Measurements from ENCODE around the gene ZNF683.
A peak's percentile ranks its signal among the peaks of the same experiment; 100 is the strongest.
"Not testable (repeated sequence)": the region's sequence is repeated elsewhere in the genome, so short reads cannot be mapped to it uniquely, and the experiment has no call there.

The ZNF683 gene

DNA sequence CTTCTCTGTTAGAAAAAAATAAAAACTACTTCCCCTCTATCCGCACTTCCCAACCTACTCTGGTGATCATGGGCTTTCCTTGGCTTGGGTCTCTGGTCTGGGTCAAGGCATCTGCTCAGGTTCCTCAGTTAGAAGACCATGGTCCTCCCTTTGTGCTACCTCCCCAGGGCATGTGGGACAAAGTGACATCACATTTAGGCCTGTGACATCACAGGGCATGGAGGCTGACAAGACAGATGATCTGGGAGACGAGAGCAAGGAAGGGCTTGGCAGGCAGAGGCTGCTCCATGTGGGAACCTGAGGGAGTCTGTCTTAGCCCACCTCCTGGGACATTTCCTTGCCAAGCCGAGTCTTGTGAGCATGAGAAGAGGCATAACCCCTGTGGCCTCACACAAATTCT, at the start of gene ZNF683:
TSS of gene ZNF683 (minus strand) at position 140 of the 400 bp plus-strand sequence. CDS start 4,179 bp downstream, outside the sequence.
- H3K36me3 ChIP-seq (replicated peaks); H3K27me3 ChIP-seq (replicated peaks); H3K27ac ChIP-seq; H3K4me3 ChIP-seq (ENCODE audit: low read depth, low read length); in situ Hi-C loops (cut with HindIII; ENCODE audit: low pct_ligation_motif_present, low sequenced_read_pairs); DNase-seq: not testable (repeated sequence)

DNA sequence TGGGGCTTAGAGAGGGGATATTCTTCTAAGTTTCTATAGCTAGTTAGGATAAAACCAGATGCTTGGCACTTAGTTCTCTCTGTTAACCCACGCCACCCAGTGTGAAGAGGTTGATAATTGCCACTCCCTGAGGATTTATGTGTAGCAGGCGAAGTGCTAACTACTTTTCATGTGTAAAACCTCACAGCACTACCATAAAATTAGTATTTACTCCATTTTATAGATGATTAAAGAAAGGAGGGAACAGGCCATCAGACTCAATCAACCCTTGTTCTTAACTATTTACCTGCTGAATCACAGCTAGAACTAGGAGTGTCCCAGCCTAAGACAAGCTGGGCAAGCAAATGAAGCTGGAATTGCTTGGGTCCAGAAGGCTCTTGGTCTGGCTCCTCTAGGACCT, 46.9 kb upstream of the ZNF683 start:
- TF ChIP-seq, protein P1, sequence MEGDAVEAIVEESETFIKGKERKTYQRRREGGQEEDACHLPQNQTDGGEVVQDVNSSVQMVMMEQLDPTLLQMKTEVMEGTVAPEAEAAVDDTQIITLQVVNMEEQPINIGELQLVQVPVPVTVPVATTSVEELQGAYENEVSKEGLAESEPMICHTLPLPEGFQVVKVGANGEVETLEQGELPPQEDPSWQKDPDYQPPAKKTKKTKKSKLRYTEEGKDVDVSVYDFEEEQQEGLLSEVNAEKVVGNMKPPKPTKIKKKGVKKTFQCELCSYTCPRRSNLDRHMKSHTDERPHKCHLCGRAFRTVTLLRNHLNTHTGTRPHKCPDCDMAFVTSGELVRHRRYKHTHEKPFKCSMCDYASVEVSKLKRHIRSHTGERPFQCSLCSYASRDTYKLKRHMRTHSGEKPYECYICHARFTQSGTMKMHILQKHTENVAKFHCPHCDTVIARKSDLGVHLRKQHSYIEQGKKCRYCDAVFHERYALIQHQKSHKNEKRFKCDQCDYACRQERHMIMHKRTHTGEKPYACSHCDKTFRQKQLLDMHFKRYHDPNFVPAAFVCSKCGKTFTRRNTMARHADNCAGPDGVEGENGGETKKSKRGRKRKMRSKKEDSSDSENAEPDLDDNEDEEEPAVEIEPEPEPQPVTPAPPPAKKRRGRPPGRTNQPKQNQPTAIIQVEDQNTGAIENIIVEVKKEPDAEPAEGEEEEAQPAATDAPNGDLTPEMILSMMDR (IDR thresholded peaks at IDR 0.05; ENCODE audit: low read depth, low read length, missing control alignments) = no peak
- no peak for DNase-seq
- H3K36me3 ChIP-seq (replicated peaks) = no peaks in the 10 kb centered on the region
- no peak overlapping the region for H3K4me3 ChIP-seq (ENCODE audit: low read depth, low read length)
- in situ Hi-C loops (cut with HindIII; ENCODE audit: low pct_ligation_motif_present, low sequenced_read_pairs) = no loop called here
- H3K27me3 ChIP-seq (replicated peaks) = peaks cover 2% of the 10 kb centered on the region
- no peak overlapping the region for H3K27ac ChIP-seq

GRCh38 chr1:26418865-26419349, 46.4 kb upstream of the ZNF683 start:
- Histone ChIP-seq H3K27me3 (replicated peaks) (peaks cover 8% of the 10 kb centered on the region), H3K4me3 (ENCODE audit: low read depth, low read length) (no peak overlapping the region), H3K36me3 (replicated peaks) (no peaks in the 10 kb centered on the region), H3K27ac (no peak overlapping the region)
- DNase-seq = no peak
- in situ Hi-C loops (cut with HindIII; ENCODE audit: low pct_ligation_motif_present, low sequenced_read_pairs) = no loop called here
- TF ChIP-seq, protein P1 (IDR thresholded peaks at IDR 0.05; ENCODE audit: low read depth, low read length, missing control alignments) = no peak

DNA sequence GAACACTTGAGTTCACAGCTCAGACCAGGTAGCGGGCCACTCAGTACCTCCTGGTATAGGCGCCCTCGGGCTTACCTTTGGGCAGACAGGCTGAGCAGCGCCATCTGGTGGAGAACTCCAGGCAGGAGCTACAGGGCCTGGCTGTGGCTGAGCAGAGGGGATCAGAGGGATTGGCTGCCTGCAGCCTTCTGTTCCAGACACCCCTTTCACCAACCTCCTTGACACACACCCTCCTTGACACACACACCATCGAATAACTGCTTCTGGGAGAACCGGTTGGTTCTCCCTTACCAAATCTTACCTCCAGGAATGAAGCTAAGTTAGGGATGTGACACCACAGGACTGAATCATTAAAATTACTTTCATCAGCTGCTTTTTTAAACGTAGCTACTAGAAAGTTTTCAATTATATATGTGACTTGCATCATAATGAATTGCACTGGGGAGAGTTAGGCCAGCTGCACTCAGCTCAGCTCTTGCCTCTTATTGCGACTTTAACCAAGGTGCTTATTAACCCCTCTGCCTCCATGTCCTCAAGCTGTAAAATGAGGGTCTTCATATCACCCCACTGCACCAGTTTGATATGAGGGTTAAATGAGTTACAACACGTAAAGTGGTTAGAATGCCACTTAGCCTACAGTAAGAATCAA, 44.7 kb upstream of the ZNF683 start:
- in situ Hi-C loops (cut with HindIII; ENCODE audit: low pct_ligation_motif_present, low sequenced_read_pairs) = no loop called here
- Histone ChIP-seq H3K27ac (no peak overlapping the region), H3K27me3 (replicated peaks) (peaks cover 18% of the 10 kb centered on the region), H3K36me3 (replicated peaks) (no peaks in the 10 kb centered on the region), H3K4me3 (ENCODE audit: low read depth, low read length) (no peak overlapping the region)
- TF ChIP-seq, protein P1 (IDR thresholded peaks at IDR 0.05; ENCODE audit: low read depth, low read length, missing control alignments) = peak; percentile 94
- peak; percentile 63 for DNase-seq

- Histone ChIP-seq H3K27ac (no peak overlapping the region), H3K36me3 (replicated peaks) (no peaks in the 10 kb centered on the region), H3K4me3 (ENCODE audit: low read depth, low read length) (no peak overlapping the region), H3K27me3 (replicated peaks) (peaks cover 34% of the 10 kb centered on the region)
- DNase-seq = no peak
- in situ Hi-C loops (cut with HindIII; ENCODE audit: low pct_ligation_motif_present, low sequenced_read_pairs) = no loop called here
- TF ChIP-seq, protein P1 (IDR thresholded peaks at IDR 0.05; ENCODE audit: low read depth, low read length, missing control alignments) = no peak
Observed at GRCh38 chr1:26413031-26413430, 40.5 kb upstream of the ZNF683 start.

DNA sequence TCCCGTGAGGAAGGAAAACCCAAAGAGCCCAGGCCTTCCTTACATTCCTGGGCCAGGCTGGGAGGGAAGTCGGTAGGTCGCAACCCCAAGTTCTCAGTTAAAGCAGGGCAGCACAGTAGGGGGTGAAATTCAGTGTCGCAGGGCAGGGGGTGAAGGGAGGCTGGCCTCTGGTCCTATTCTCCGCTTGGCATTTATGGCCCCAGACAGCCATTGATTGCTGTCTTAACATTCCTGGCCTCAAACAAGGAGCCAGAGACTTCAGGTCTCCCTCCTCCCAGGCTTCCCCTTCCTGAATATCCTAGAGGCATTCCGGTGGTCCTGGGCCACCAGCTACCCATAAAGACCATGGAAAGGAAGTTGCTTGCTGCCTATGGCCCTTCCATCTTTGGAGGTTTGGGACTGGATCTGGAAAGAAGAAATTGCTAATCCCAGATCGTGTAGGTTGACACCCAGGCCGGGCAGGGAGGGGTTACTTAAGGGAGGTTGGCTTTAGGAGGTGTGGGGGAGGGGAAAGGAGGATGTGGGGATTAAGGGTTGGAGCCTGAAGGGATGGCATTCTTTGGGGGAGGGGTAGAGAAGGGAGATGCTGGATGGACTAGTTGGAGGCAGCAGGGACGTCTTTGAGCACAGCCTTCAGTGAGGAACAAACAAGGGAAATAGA, 39.8 kb upstream of the ZNF683 start:
- in situ Hi-C loops (cut with HindIII; ENCODE audit: low pct_ligation_motif_present, low sequenced_read_pairs) = no loop called here
- TF ChIP-seq, protein P1 (IDR thresholded peaks at IDR 0.05; ENCODE audit: low read depth, low read length, missing control alignments) = no peak
- H3K27me3 ChIP-seq (replicated peaks) = peaks cover 34% of the 10 kb centered on the region

More for the DNA sequence above, 39.8 kb upstream of the ZNF683 start:
- Histone ChIP-seq H3K4me3 (ENCODE audit: low read depth, low read length) (no peak overlapping the region), H3K27ac (no peak overlapping the region), H3K36me3 (replicated peaks) (no peaks in the 10 kb centered on the region)
- no peak for DNase-seq

Measured in brain microvascular endothelial cell (primary cell).